Measurements from ENCODE around the gene MEIOSIN. TPM values are rescaled to one million over a fixed set of nuclear protein-coding genes. Genes with fewer than 3 reads are reported as not detected.

The MEIOSIN gene
- total and polyA plus RNA-seq, 4 donors, result not detected

- no peak for DNase-seq (ENCODE audit: low spot score)
- TF ChIP-seq NR2F2 (IDR thresholded peaks at IDR 0.05) (no peak), JUND (IDR thresholded peaks at IDR 0.05) (no peak), ATF3 (IDR thresholded peaks at IDR 0.05) (no peak), RXRA (IDR thresholded peaks at IDR 0.05) (no peak), SP1 (IDR thresholded peaks at IDR 0.05) (no peak), FOXA2 (IDR thresholded peaks at IDR 0.05) (no peak), MAX (IDR thresholded peaks at IDR 0.05) (no peak), CTCF (IDR thresholded peaks at IDR 0.05; ENCODE audit: low read depth, low read length, missing input control) (no peak), ZBTB33 (IDR thresholded peaks at IDR 0.05) (no peak), REST (IDR thresholded peaks at IDR 0.05) (no peak), EGR1 (IDR thresholded peaks at IDR 0.05; ENCODE audit: low read depth in 2 of 2) (no peak), RAD21 (IDR thresholded peaks at IDR 0.05) (no peak), FOXA1 (IDR thresholded peaks at IDR 0.05) (no peak), GABPA (IDR thresholded peaks at IDR 0.05 in 1 of 2, conservative IDR thresholded peaks at IDR 0.05 in 1 of 2) (no peak), TAF1 (conservative IDR thresholded peaks at IDR 0.05) (no peak), HNF4A (conservative IDR thresholded peaks at IDR 0.05) (no peak), HNF4G (IDR thresholded peaks at IDR 0.05) (no peak), YY1 (IDR thresholded peaks at IDR 0.05) (no peak)
- H3K9ac ChIP-seq (ENCODE audit: low read depth in 1 of 2, low read length in 2 of 2), result no peak overlapping the region
- no peaks in the 10 kb centered on the region for H3K36me3 ChIP-seq (ENCODE audit: control insufficient read depth in 4 of 4, insufficient read depth in 3 of 4, low read depth in 1 of 4, low read length in 3 of 4)
- H3K4me1 ChIP-seq (ENCODE audit: control insufficient read depth in 4 of 4, insufficient read depth in 4 of 4, low read length in 3 of 4), result no peaks in the 10 kb centered on the region
- H3K27me3 ChIP-seq (ENCODE audit: control insufficient read depth in 4 of 4, insufficient read depth in 4 of 4, low read length in 3 of 4), result no peaks in the 10 kb centered on the region
- no peak overlapping the region for H3K27ac ChIP-seq (ENCODE audit: low read depth in 1 of 2, low read length in 2 of 2)
- no peak overlapping the region for H3K4me3 ChIP-seq (ENCODE audit: low read depth in 1 of 3, low read length in 3 of 3)
- no peaks in the 10 kb centered on the region for H3K9me3 ChIP-seq (ENCODE audit: control insufficient read depth in 4 of 4, low read length in 3 of 4)
- 89% methylated on average over 8 of the region's 8 CpGs for WGBS
Measured at GRCh38 chr19:45804959-45805230, 71.7 kb downstream of the MEIOSIN start.

GRCh38 chr19:45805719-45806118 is 72.5 kb downstream of the MEIOSIN start:
- Histone ChIP-seq H3K27me3 (ENCODE audit: control insufficient read depth in 4 of 4, insufficient read depth in 4 of 4, low read length in 3 of 4) (no peaks in the 10 kb centered on the region), H3K36me3 (ENCODE audit: control insufficient read depth in 4 of 4, insufficient read depth in 3 of 4, low read depth in 1 of 4, low read length in 3 of 4) (no peaks in the 10 kb centered on the region), H3K4me3 (ENCODE audit: low read depth in 1 of 3, low read length in 3 of 3) (no peak overlapping the region), H3K27ac (ENCODE audit: low read depth in 1 of 2, low read length in 2 of 2) (no peak overlapping the region), H3K4me1 (ENCODE audit: control insufficient read depth in 4 of 4, insufficient read depth in 4 of 4, low read length in 3 of 4) (no peaks in the 10 kb centered on the region), H3K9me3 (ENCODE audit: control insufficient read depth in 4 of 4, low read length in 3 of 4) (no peaks in the 10 kb centered on the region), H3K9ac (ENCODE audit: low read depth in 1 of 2, low read length in 2 of 2) (no peak overlapping the region)
- DNase-seq (ENCODE audit: low spot score), result no peak
- TF ChIP-seq RXRA (IDR thresholded peaks at IDR 0.05) (no peak), FOXA1 (IDR thresholded peaks at IDR 0.05) (no peak), REST (IDR thresholded peaks at IDR 0.05) (no peak), NR2F2 (IDR thresholded peaks at IDR 0.05) (no peak), JUND (IDR thresholded peaks at IDR 0.05) (no peak), TAF1 (conservative IDR thresholded peaks at IDR 0.05) (no peak), ZBTB33 (IDR thresholded peaks at IDR 0.05) (no peak), RAD21 (IDR thresholded peaks at IDR 0.05) (no peak), MAX (IDR thresholded peaks at IDR 0.05) (no peak), EGR1 (IDR thresholded peaks at IDR 0.05; ENCODE audit: low read depth in 2 of 2) (no peak), GABPA (IDR thresholded peaks at IDR 0.05 in 1 of 2, conservative IDR thresholded peaks at IDR 0.05 in 1 of 2) (no peak), SP1 (IDR thresholded peaks at IDR 0.05) (no peak), HNF4G (IDR thresholded peaks at IDR 0.05) (no peak), YY1 (IDR thresholded peaks at IDR 0.05) (no peak), HNF4A (conservative IDR thresholded peaks at IDR 0.05) (no peak)
